Measurements from ENCODE around the gene KCNJ1. TPM values are rescaled to one million over a fixed set of nuclear protein-coding genes. Genes with fewer than 3 reads are reported as not detected.

The KCNJ1 gene
- total and polyA plus RNA-seq, 2 of the 8 experiments (the other 6 are each of a cell fraction or from before 2014, with no cell fraction given), result 0.17 to 0.23 TPM

DNA sequence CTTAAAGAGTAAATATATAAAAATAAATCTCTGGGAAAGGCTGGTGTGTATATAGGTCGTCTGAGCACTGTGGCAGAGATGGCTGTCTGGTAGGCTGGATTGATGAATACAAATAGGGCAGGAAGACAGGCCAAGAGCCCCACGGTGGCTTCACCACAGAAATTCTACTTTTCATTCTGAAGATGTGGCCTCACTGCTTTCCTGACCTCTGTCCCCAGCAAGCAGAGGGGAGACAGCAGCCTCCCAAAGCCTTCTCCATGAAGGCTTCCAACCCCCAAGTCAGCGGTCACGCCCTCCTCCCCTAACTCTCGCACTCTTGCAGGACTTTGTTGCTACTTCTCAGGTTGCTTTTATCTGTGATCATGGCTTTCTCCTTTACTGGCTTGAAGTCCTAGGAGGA lies 10.6 kb upstream of the KCNJ1 start:
- H3K9ac ChIP-seq (replicated peaks in 1 of 4; ENCODE audit: extremely low read depth in 1 of 4, low read depth in 3 of 4, low read length in 3 of 4), result no peak overlapping the region
- H2BK5ac ChIP-seq (ENCODE audit: low read depth, low read length), result no peak overlapping the region
- TF ChIP-seq EP300 (IDR thresholded peaks at IDR 0.05; ENCODE audit: borderline replicate concordance in 1 of 2, low read depth in 2 of 2, low read length in 2 of 2), result no peak
- TF ChIP-seq SUZ12 (IDR thresholded peaks at IDR 0.05; ENCODE audit: low read length), result no peak
- no peak for TF ChIP-seq RFX5 (IDR thresholded peaks at IDR 0.05; ENCODE audit: borderline replicate concordance, low read depth, low read length)
- no peak for TF ChIP-seq EZH2 (IDR thresholded peaks at IDR 0.05; ENCODE audit: low read depth, low read length, severe bottlenecking)
- TF ChIP-seq CEBPB (IDR thresholded peaks at IDR 0.05; ENCODE audit: low read depth, low read length), result no peak
- TF ChIP-seq CHD2 (IDR thresholded peaks at IDR 0.05; ENCODE audit: low read length), result no peak
- TF ChIP-seq SIRT6 (IDR thresholded peaks at IDR 0.05; ENCODE audit: low read length), result no peak
- no peak for TF ChIP-seq TAF7 (optimal IDR thresholded peaks at IDR 0.05; ENCODE audit: borderline replicate concordance, low read depth, low read length)
- no peak overlapping the region for H3K27ac ChIP-seq (ENCODE audit: low read depth, low read length)
- H3K18ac ChIP-seq (ENCODE audit: extremely low read depth, low read length), result no peak overlapping the region
- no peaks in the 10 kb centered on the region for H3K79me2 ChIP-seq (ENCODE audit: control insufficient read depth in 1 of 2, insufficient read depth in 2 of 2, low read length in 2 of 2)
- H2AK5ac ChIP-seq (ENCODE audit: low read depth, low read length), result no peak overlapping the region
- FAIRE-seq, result no peak
- H4K20me1 ChIP-seq (replicated peaks in 1 of 2; ENCODE audit: control insufficient read depth in 1 of 2, insufficient read depth in 2 of 2, low read length in 2 of 2), result no peaks in the 10 kb centered on the region
- no peak overlapping the region for H3K4me3 ChIP-seq (ENCODE audit: extremely low read depth in 1 of 4, insufficient read depth in 2 of 4, low read depth in 3 of 4, low read length in 4 of 4)
- no peak overlapping the region for H4K91ac ChIP-seq (replicated peaks; ENCODE audit: insufficient read length, low read length)
- H3K56ac ChIP-seq (replicated peaks; ENCODE audit: insufficient read length, low read depth, low read length), result no peak overlapping the region
- H3K9me3 ChIP-seq (ENCODE audit: insufficient read depth in 2 of 2, low read depth in 1 of 2, low read length in 1 of 2), result no peaks in the 10 kb centered on the region
- no peak overlapping the region for H4K8ac ChIP-seq (ENCODE audit: extremely low read depth, insufficient read depth, low read length)
- CTCF ChIA-PET (ENCODE audit: partially characterized antibody), result interaction anchor here (0.7 to 1.4 kb wide), 2 partner anchors 8 to 61 kb away, joined by 3 to 5 read pairs; no protein-coding TSS in a partner anchor
- H3K79me1 ChIP-seq (ENCODE audit: low read depth, low read length), result no peaks in the 10 kb centered on the region
- H2BK120ac ChIP-seq (replicated peaks; ENCODE audit: low read depth, low read length), result no peak overlapping the region
- no peak overlapping the region for H4K5ac ChIP-seq (ENCODE audit: insufficient read length, low read depth, low read length)
- no peak overlapping the region for H3K23ac ChIP-seq (ENCODE audit: insufficient read length)
- H2BK15ac ChIP-seq (ENCODE audit: low read length), result no peak overlapping the region
- H3K14ac ChIP-seq (ENCODE audit: insufficient read length), result no peak overlapping the region
- H2BK20ac ChIP-seq (ENCODE audit: low read length), result no peak overlapping the region
- peaks cover 1 to 12% (median 6%) of the 10 kb centered on the region in 4 experiments for H3K4me1 ChIP-seq (replicated peaks in 1 of 4; ENCODE audit: control insufficient read depth in 3 of 4, insufficient read depth in 4 of 4, low read length in 3 of 4)
- POLR2A ChIA-PET (ENCODE audit: partially characterized antibody), result no interaction called here
- H2AFZ ChIP-seq (ENCODE audit: low read length), result no peak overlapping the region
- H3K27me3 ChIP-seq (replicated peaks in 1 of 4; ENCODE audit: control insufficient read depth in 3 of 4, extremely low read depth in 1 of 4, insufficient read depth in 3 of 4, low read length in 3 of 4), result peaks cover 0 to 15% (median 6%) of the 10 kb centered on the region in 4 experiments; a peak in 5 of 7 replicates
- no peaks in the 10 kb centered on the region for H3K23me2 ChIP-seq (ENCODE audit: low read depth, low read length)
- no peak overlapping the region for H3K4ac ChIP-seq (replicated peaks; ENCODE audit: insufficient read length, low read depth, low read length)
- WGBS, 2 experiments (ENCODE audit: extremely low coverage in 1 of 2, insufficient coverage in 1 of 2, insufficient read length in 1 of 2, insufficient replicate concordance in 2 of 2, low coverage in 1 of 2, low lambda C conversion rate in 2 of 2, missing lambda C conversion rate in 1 of 2), result 90% methylated on average over 5 of the region's 5 CpGs; no CpG with 5 or more reads in 1 of the 2 experiments
- no peak for DNase-seq (ENCODE audit: low read depth in 1 of 2, low spot score in 2 of 2)
- no peaks in the 10 kb centered on the region for H3K36me3 ChIP-seq (ENCODE audit: control insufficient read depth in 2 of 4, insufficient read depth in 4 of 4, low read length in 3 of 4)
- H2BK12ac ChIP-seq (ENCODE audit: low read depth, low read length), result no peak overlapping the region
- no peak overlapping the region for H3K4me2 ChIP-seq (ENCODE audit: insufficient read depth in 1 of 2, low read depth in 2 of 2, low read length in 2 of 2)

Data from H1 (cell line).